Panc1 (cell line): ENCODE results near the gene LRRK1. TPM values are rescaled to one million over a fixed set of nuclear protein-coding genes. Genes with fewer than 3 reads are reported as not detected.

Experiments used
- ATAC-seq: fragments of 200-7000 bp; cut with Tn5 transposase; 2 replicates; pipeline ENCODE4 v1.9.1; 2020; ENCODE audit warnings: mild to moderate bottlenecking, moderate library complexity
- BruUV-seq: library from RNA; stranded (reverse); fragments of 400-500 nt; replicated peaks from 2 replicates; lab custom pipeline; 2021; lab: Mats Ljungman, UMichigan
- CTCF ChIA-PET: fragments of 300-600 bp; sonication (Branson Sonifier 250); formaldehyde crosslinking; loops from one replicate; lab custom pipeline; 2022; ENCODE audit warnings: antibody characterized with exemption; lab: Charles Lee
- POLR2A ChIA-PET: fragments of 300-600 bp; sonication (Branson Sonifier 250); formaldehyde crosslinking; loops from one replicate; lab custom pipeline; 2022; ENCODE audit warnings: antibody characterized with exemption; lab: Charles Lee
- DNase-seq: peaks from one replicate; pipeline ENCODE4 v3.0.0-alpha.2; 2010; ENCODE audit warnings: low read depth, low spot score
- H3K27ac ChIP-seq: 2 replicates; pipeline ENCODE4 v1.5.1; 2011; ENCODE audit warnings: mild to moderate bottlenecking, low read length, inconsistent platforms
- H3K27me3 ChIP-seq: fragments of 200-500 bp; sonication (Bioruptor generic); 2 replicates; pipeline ENCODE4 v1.6.0; 2014; ENCODE audit warnings: low read length, inconsistent platforms; ENCODE audit not compliant: control insufficient read depth, insufficient read depth
- H3K36me3 ChIP-seq: fragments of 200-500 bp; sonication (Bioruptor generic); 2 replicates; pipeline ENCODE4 v1.5.1; 2014; ENCODE audit warnings: inconsistent platforms, mild to moderate bottlenecking, low read length, moderate library complexity; ENCODE audit not compliant: control insufficient read depth, insufficient read depth
- H3K4me1 ChIP-seq: 2 replicates; pipeline ENCODE4 v1.5.1; 2011; ENCODE audit warnings: inconsistent platforms, mild to moderate bottlenecking, low read length, moderate library complexity; ENCODE audit not compliant: control insufficient read depth, insufficient read depth
- H3K4me3 ChIP-seq, 2 experiments: 2 replicates each; pipeline ENCODE4 v1.5.1; 2011 to 2012; ENCODE audit warnings: low read depth in 2 of 2, low read length in 2 of 2, mild to moderate bottlenecking in 2 of 2, inconsistent platforms in 1 of 2, moderate library complexity in 1 of 2
- H3K9me3 ChIP-seq: fragments of 200-500 bp; sonication (Bioruptor generic); 2 replicates; pipeline ENCODE4 v1.5.1; 2014; ENCODE audit warnings: low read depth, mild to moderate bottlenecking, inconsistent platforms, low read length, moderate library complexity; ENCODE audit not compliant: control insufficient read depth, insufficient read depth
- POLR2AphosphoS5 ChIP-seq: IDR thresholded peaks from 2 replicates; pipeline ENCODE4 v1.6.1; 2012; ENCODE audit warnings: mild to moderate bottlenecking, low read depth, low read length, moderate library complexity
- SIN3A ChIP-seq: IDR thresholded peaks from 2 replicates; pipeline ENCODE4 v1.6.1; 2012; ENCODE audit warnings: low read depth, mild to moderate bottlenecking, low read length, moderate library complexity, borderline replicate concordance; ENCODE audit not compliant: insufficient read depth
- TCF7L2 ChIP-seq: IDR thresholded peaks from 2 replicates; pipeline ENCODE4 v1.6.1; 2011; ENCODE audit warnings: mild to moderate bottlenecking, low read depth, low read length, inconsistent platforms
- in situ Hi-C: cut with HindIII; loops from 2 replicates; pipeline ENCODE4 v1.10.0; 2016; ENCODE audit warnings: low sequenced_read_pairs, low pct_unique_long_range_greater_than_20kb
- intact Hi-C: fragments of 100-400 bp; cut with micrococcal nuclease; formaldehyde crosslinking; loops from one replicate; pipeline ENCODE4 v1.10.0; 2022; ENCODE audit not compliant: unreplicated experiment
- total RNA-seq: library from RNA; stranded (reverse); gene quantifications from one replicate; pipeline ENCODE4 v1.2.1, GENCODE V29; 2021; ENCODE audit not compliant: unreplicated experiment
- TF ChIP-seq, protein P1 (sequence below): fragments of 450-650 bp; IDR thresholded peaks from 2 replicates; pipeline ENCODE4 v1.5.1; 2017; ENCODE audit warnings: mild to moderate bottlenecking
- TF ChIP-seq, protein P2 (sequence below), 2 experiments: IDR thresholded peaks; 2 replicates each; pipeline ENCODE4 v1.6.1; 2011 to 2012; ENCODE audit warnings: low read depth in 2 of 2, control low read depth in 1 of 2, low read length in 1 of 2, mild to moderate bottlenecking in 1 of 2, moderate library complexity in 1 of 2; ENCODE audit not compliant: insufficient read depth in 1 of 2

Gene LRRK1
- total RNA-seq, 1 experiment from 2014 or later, result 88.0 TPM

GRCh38 chr15:101111570-101112262 is 192.6 kb downstream of the LRRK1 start:
- CTCF ChIA-PET, result no interaction called here
- in situ Hi-C loops, result no loop called here
- intact Hi-C loops, result no loop called here

GRCh38 chr15:101112336-101113113 is 193.4 kb downstream of the LRRK1 start:
- DNase-seq (no peak), ATAC-seq (0 out of 2 replicates have a peak, but pooled peaks have one; percentile 22)
- Histone ChIP-seq H3K27me3 (no peaks in the 10 kb centered on the region), H3K4me1 (peaks cover 11% of the 10 kb centered on the region), H3K36me3 (no peaks in the 10 kb centered on the region), H3K9me3 (no peaks in the 10 kb centered on the region), H3K27ac (peak overlapping the region; percentile 24; the same call in 1 of the 2 replicates), H3K4me3 (no peak overlapping the region)
- BruUV-seq, result no TSS peak
- in situ Hi-C loops (no loop called here), intact Hi-C loops (no loop called here)
- POLR2A ChIA-PET, result no interaction called here
- TF ChIP-seq, protein P1, sequence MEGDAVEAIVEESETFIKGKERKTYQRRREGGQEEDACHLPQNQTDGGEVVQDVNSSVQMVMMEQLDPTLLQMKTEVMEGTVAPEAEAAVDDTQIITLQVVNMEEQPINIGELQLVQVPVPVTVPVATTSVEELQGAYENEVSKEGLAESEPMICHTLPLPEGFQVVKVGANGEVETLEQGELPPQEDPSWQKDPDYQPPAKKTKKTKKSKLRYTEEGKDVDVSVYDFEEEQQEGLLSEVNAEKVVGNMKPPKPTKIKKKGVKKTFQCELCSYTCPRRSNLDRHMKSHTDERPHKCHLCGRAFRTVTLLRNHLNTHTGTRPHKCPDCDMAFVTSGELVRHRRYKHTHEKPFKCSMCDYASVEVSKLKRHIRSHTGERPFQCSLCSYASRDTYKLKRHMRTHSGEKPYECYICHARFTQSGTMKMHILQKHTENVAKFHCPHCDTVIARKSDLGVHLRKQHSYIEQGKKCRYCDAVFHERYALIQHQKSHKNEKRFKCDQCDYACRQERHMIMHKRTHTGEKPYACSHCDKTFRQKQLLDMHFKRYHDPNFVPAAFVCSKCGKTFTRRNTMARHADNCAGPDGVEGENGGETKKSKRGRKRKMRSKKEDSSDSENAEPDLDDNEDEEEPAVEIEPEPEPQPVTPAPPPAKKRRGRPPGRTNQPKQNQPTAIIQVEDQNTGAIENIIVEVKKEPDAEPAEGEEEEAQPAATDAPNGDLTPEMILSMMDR, result no peak
- TF ChIP-seq, protein P2, sequence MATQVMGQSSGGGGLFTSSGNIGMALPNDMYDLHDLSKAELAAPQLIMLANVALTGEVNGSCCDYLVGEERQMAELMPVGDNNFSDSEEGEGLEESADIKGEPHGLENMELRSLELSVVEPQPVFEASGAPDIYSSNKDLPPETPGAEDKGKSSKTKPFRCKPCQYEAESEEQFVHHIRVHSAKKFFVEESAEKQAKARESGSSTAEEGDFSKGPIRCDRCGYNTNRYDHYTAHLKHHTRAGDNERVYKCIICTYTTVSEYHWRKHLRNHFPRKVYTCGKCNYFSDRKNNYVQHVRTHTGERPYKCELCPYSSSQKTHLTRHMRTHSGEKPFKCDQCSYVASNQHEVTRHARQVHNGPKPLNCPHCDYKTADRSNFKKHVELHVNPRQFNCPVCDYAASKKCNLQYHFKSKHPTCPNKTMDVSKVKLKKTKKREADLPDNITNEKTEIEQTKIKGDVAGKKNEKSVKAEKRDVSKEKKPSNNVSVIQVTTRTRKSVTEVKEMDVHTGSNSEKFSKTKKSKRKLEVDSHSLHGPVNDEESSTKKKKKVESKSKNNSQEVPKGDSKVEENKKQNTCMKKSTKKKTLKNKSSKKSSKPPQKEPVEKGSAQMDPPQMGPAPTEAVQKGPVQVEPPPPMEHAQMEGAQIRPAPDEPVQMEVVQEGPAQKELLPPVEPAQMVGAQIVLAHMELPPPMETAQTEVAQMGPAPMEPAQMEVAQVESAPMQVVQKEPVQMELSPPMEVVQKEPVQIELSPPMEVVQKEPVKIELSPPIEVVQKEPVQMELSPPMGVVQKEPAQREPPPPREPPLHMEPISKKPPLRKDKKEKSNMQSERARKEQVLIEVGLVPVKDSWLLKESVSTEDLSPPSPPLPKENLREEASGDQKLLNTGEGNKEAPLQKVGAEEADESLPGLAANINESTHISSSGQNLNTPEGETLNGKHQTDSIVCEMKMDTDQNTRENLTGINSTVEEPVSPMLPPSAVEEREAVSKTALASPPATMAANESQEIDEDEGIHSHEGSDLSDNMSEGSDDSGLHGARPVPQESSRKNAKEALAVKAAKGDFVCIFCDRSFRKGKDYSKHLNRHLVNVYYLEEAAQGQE (IDR thresholded peaks at IDR 0.05; ENCODE audit: insufficient read depth in 1 of 2, low read depth in 2 of 2, low read length in 1 of 2), result no peak
- TF ChIP-seq POLR2AphosphoS5, result no peak
- TF ChIP-seq TCF7L2, result no peak
- no peak for TF ChIP-seq SIN3A
- CTCF ChIA-PET, result no interaction called here

More at GRCh38 chr15:101111570-101112262, 192.6 kb downstream of the LRRK1 start:
- peaks cover 11% of the 10 kb centered on the region for H3K4me1 ChIP-seq
- DNase-seq (no peak), ATAC-seq (no peak)
- H3K27me3 ChIP-seq, result no peaks in the 10 kb centered on the region
- POLR2A ChIA-PET, result no interaction called here
- no peak overlapping the region for H3K4me3 ChIP-seq
- H3K9me3 ChIP-seq, result no peaks in the 10 kb centered on the region
- BruUV-seq, result no TSS peak
- no peaks in the 10 kb centered on the region for H3K36me3 ChIP-seq
- H3K27ac ChIP-seq, result no peak overlapping the region
- TF ChIP-seq, protein P1, result no peak
